Fibroblast of skin of left quadriceps (primary cell): ENCODE measurements around the gene ITGB3BP.

Source experiments
- DNase-seq, 2 experiments: peaks; one replicate each; pipeline ENCODE4 v3.0.0-alpha.2; 2013; ENCODE audit warnings: low read depth in 2 of 2

The ITGB3BP gene

GRCh38 chr1:63418101-63418500 is 104.9 kb downstream of the ITGB3BP start:
- no peak for DNase-seq

GRCh38 chr1:63414691-63415365 is 108.2 kb downstream of the ITGB3BP start:
- no peak for DNase-seq

DNA sequence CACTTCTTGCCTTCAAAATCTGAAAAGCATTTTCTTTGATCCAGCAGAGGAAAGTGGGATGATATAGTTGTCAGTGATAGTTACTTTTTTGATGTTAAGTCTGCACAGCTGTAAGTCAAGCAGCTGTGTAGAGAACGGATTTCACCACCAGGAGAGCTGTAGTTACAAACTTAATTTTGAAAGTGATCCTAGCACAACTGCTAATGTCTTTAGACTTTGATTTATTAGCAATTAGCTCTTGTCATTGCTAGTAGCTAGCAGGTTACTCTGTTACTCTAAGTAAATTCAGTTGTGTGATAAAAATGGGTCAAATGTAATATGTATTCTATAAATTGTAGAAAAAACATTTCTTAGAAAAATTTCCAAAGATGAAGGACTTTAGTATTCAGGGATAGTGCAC is 109.6 kb downstream of the ITGB3BP start:
- no peak for DNase-seq

DNA sequence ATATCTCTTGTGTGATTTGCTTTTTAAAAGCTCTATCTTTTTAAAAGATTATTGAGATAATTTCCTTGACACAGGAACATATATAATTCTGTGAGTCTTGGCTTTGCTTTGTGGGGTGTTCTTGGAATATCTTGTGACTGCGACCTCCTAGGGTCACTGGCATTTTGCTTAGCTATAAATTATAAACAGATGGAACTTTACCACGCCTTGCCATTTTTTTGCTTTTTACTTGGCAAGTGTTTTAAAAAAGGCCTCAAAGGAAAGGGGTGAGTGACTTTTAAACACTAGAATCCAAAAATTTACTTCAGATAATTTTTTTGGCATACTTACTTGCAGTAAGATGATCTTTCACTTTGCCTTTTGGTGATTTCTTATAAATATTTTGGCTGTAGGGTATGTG is 112.0 kb downstream of the ITGB3BP start:
- DNase-seq: no peak

GRCh38 chr1:63408331-63408730 is 114.7 kb downstream of the ITGB3BP start:
- DNase-seq: peak; percentile 18 to 19

GRCh38 chr1:63407002-63407401 is 116.0 kb downstream of the ITGB3BP start:
- no peak for DNase-seq

DNA sequence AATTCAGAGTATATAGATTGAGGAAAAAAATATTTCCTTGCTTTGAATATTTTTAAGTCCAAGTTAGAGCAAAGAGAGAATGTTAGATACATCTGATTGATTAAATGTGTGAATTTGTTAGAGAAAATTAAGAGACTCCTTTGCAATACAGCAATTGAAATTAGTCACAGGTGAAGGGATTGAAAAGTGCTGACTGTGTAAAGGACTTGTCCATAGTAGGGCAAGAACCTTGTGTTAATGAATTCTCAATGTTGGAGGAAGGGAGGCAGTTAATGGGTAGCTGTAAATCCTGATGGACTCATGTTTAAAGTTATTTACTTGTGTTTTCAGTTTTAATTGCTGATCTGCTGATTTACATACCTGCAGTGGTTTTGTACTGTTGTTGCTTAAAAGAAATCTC is 117.0 kb downstream of the ITGB3BP start:
- no peak for DNase-seq

DNA sequence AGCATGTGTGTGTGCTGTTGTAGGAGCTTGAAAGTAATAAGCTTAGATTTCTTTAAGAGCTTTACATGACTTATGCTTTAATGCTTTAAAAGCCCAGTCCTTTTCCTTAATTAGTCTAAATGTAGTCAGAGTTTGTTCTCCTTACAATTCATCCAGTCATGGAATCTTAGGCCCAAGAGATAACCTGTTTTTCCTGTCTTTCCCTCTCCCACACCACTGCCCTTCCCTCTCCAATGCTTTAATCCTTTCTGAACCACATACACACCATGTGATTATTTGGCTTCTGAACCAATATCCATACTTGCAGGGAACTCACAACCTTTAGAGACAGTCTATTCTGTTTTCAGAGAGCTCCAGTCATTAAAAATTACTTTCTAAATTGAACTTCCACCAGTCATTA is 118.0 kb downstream of the ITGB3BP start:
- DNase-seq: no peak

DNA sequence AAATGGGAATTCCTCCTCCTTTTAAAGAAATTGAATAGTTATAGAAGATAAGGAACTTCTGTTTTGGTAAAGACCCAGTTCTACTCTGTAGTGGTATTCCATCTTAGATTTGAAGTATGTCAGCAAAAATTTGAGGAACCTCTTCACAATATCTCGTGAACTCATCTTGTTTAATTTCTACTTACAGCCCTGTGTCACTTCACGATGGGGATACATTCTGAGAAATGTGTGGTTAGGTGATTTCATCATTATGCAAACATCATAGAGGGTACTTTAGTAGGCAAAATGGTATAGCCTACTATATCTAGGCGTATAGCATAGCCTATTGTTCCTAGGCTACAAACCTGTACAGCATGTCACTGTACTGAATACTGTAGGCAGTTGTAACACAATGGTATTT is 119.6 kb downstream of the ITGB3BP start:
- DNase-seq: no peak

DNA sequence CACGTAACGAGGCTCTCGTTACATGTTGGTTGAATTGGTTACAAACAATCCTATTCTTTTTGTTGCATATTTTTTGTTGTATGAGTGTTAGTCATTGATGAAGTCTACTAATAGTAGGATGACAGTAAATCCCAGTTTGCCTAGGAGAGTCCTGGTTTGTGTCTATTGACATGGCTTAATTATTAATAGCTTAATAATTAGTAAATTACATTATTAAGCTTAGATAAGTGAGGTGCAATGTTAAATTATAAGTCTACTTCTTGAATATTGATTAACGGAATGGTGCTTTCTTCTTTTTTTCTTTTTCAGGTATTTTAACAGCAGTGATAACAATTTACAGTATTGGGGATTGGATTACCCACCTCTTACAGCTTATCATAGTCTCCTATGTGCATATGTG is 121.1 kb downstream of the ITGB3BP start:
- no peak for DNase-seq
